Measurements from ENCODE around the gene FNBP1.
A peak's percentile ranks its signal among the peaks of the same experiment; 100 is the strongest.

Gene FNBP1

GRCh38 chr9:129863059-129863690 lies 179.8 kb downstream of the FNBP1 start:
- peak in 2 of 3 experiments; percentile 49 to 54 for DNase-seq (ENCODE audit: low read depth in 2 of 3, low spot score in 2 of 3)

GRCh38 chr9:129861447-129861827 lies 181.6 kb downstream of the FNBP1 start:
- DNase-seq (ENCODE audit: low read depth in 2 of 3, low spot score in 2 of 3) = no peak

DNA sequence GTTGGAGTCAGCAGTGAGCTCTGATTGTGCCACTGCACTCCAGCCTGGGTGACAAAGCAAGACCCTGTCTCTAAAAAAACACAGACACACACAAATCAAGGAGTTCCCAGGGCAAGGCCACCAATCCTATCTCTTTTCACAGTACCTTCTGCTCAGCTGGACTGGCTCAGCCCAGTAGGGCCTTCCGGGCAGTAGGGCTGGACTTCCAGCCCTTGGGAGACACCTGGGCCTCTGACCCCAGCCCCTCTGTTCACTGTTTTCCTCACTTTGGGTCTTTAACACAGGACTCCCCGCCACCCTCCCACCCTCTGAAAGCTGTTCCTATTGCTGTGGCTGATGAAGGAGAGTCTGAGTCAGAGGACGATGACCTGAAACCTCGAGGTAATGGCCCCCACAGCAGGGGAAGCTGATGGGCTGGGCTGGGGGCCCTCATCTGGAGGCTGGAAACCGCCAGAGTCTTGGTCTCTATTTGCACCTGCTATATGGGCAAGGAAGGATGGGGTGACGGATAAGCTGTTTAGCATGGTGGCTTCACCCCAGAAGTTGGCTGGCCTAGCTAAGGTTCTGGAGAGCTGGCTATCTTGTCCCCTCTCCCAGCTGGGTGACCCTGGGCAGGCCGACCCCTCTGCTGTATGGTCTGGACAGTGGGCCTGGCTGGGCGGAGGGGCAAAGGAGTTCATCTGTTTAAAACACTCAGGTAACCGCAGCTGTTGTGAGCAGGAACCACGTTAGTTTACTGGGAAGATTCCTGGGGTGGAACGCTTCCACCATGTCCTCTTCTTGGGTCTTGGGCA lies 182.1 kb downstream of the FNBP1 start:
- DNase-seq (ENCODE audit: low read depth in 2 of 3, low spot score in 2 of 3) = no peak

- no peak for DNase-seq (ENCODE audit: low read depth in 2 of 3, low spot score in 2 of 3)
Measured at GRCh38 chr9:129858167-129858962, 184.6 kb downstream of the FNBP1 start.

- no peak for DNase-seq (ENCODE audit: low read depth in 2 of 3, low spot score in 2 of 3)
Measured at GRCh38 chr9:129857207-129857606, 185.8 kb downstream of the FNBP1 start.

- DNase-seq (ENCODE audit: low read depth in 2 of 3, low spot score in 2 of 3) = no peak
Measured at GRCh38 chr9:129854588-129855110, 188.3 kb downstream of the FNBP1 start.

- no peak for DNase-seq (ENCODE audit: low read depth in 2 of 3, low spot score in 2 of 3)
Measured at GRCh38 chr9:129853614-129854013, 189.4 kb downstream of the FNBP1 start.

DNA sequence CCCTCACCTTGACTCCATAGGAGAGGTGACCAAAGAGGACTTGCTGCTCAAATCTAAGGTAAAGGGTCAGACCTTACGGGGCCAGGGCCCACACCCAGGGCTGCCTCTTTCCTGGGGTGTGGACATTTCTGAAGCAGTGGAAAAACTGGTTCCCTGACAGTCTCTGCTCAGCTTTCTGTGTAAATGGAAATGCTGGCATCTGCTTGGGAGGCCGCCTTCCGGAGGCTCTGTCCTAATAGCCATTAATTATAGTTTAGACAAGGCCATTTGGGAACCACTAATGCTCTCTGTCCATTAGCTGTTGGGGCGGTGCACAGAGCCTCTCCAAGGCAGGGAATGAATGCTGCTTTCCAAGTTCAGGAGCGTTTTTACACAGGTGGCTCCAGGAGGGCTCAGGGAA lies 190.4 kb downstream of the FNBP1 start:
- no peak for DNase-seq (ENCODE audit: low read depth in 2 of 3, low spot score in 2 of 3)

GRCh38 chr9:129851821-129852220 lies 191.2 kb downstream of the FNBP1 start:
- no peak for DNase-seq (ENCODE audit: low read depth in 2 of 3, low spot score in 2 of 3)

DNA sequence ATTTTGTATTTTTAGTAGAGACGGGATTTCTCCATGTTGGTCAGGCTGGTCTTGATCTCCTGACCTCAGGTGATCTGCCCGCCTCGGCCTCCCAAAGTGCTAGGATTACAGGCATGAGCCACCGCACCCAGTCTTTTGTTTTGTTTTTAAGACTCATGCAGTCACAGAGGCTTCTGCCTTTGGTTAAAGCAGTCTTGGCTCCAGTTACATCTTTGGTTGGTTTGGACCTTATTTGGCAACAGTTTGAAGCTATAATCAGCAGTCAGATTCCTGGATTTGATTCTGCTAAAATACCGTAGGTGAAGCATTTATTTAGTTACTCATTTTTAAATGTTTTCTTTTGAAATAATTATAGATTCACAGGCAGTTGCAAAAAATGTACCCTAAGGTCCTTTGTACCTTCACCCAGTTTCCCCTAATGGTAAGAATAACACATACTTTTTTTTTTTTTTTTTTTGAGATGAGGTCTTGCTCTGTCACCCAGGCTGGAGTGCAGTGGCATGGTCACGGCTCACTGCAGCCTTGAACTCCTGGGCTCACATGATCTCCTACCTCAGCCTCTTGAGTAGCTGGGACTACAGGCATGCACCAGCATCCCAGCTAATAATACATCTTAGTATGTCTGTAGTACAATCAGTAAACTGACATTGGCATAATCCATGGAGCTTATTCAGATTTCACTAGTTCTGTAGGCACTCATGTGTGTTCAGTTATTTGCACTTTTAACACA lies 192.0 kb downstream of the FNBP1 start:
- no peak for DNase-seq (ENCODE audit: low read depth in 2 of 3, low spot score in 2 of 3)

DNA sequence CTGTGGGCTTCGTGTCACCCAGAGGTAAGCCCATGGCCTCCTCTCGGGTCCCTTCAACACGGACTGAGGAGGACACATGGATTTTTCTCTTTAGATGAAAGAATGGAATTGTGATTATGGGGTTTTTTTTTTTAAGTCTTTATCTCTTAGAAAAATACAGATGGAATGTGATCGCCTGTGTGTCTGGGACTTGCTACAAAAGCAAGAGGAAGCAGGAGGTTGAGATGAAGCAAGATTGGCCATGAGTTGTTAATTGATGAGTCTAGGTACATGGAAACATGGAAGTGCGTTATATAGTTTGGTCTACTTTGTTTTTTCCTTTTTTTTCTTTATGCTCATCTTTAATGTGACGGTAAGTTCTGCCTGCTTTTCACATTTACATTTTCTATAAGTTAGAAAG lies 193.1 kb downstream of the FNBP1 start:
- no peak for DNase-seq (ENCODE audit: low read depth in 2 of 3, low spot score in 2 of 3)

DNA sequence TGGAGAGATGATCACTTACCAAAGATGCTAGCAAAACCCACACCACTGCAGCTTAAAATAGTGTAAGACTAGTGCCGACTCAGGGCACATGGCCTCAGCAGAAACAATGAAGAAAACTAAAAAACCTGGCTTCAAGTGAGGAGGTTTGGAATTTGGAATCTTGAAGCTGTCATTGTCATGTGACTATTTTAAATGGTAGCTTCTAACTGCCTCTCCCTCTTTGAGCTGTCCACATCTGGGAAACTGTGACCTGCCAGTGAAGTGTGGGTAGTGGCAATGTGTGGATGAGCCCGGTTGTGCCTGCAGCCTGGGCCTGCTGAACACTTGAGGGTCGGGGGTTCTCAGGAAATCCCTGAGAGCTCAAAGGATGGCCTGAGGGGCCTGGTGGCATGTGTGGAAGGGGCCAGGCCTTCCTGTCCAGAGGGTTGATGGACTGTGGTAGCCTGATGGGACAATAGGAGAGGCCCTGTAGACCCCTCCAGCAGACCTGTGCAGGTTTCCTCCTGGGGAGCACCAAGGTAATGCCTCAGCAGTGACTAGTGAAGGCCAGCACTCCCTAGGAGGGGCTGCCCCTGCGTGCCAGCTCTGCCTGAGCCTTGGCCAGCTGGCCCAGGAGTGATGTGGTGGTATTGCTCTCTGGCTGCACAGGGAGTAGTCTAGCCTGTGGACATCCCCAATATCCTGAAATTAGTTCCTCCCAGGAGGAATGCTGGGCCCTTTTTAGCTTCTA lies 194.1 kb downstream of the FNBP1 start:
- no peak for DNase-seq (ENCODE audit: low read depth in 2 of 3, low spot score in 2 of 3)

- DNase-seq (ENCODE audit: low read depth in 2 of 3, low spot score in 2 of 3) = no peak
Measured at GRCh38 chr9:129845373-129845772, 197.6 kb downstream of the FNBP1 start.

DNA sequence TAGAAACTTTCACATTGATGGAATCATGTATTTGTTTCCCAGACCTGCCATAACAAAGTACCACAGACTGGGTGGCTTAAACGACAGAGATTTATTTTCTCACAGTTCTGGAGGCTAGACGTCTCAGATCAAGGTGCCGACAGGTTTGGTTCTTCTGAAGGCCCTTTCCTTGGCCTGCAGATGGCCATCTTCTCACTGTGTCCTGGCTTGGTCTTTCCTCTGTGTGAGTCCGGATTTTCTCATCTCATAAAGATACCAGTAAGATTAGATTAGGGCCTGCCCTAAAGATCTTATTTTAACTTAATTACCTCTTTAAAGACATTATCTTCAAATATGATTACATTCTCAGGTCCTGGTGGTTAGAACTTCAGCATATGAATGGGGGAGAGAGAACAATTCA lies 201.9 kb downstream of the FNBP1 start:
- DNase-seq (ENCODE audit: low read depth in 2 of 3, low spot score in 2 of 3) = no peak

- DNase-seq (ENCODE audit: low read depth in 2 of 3, low spot score in 2 of 3) = no peak
Measured at GRCh38 chr9:129840034-129840433, 203.0 kb downstream of the FNBP1 start.

DNA sequence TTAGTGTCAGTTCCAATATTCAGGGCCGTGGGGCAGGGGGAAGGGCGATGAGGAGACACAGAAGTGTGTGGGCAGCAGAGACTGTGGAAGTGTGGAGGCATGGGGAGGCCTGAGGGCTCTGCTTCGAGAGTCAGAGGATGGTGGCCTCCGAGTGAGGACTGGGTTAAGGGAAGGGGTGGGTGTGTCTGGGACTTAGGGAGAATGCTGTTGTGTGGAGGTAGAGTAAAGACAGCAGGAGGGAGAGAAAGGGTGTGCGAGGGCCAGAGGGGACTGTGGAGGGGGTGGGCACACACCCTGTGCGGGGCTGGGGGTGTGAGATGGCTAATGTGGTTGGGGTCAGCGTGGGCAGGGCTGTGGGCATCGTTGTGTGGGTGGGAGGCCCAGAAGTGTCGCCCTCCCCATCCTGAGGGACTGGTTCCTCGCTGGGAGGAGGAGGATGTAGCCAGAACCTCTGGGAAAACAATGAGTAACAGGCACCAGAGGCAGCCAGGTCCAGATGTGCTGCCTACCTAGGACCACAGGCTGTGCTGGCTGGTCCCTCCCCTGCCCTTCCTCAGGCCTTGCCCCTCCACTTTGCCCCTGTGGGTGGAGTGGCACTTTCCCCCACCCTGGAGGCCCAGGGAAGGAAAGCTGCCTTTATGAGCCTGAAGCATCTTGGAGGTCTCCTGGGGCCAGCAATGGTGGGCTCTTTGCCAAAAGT lies 203.5 kb downstream of the FNBP1 start:
- DNase-seq (ENCODE audit: low read depth in 2 of 3, low spot score in 2 of 3) = no peak

DNA sequence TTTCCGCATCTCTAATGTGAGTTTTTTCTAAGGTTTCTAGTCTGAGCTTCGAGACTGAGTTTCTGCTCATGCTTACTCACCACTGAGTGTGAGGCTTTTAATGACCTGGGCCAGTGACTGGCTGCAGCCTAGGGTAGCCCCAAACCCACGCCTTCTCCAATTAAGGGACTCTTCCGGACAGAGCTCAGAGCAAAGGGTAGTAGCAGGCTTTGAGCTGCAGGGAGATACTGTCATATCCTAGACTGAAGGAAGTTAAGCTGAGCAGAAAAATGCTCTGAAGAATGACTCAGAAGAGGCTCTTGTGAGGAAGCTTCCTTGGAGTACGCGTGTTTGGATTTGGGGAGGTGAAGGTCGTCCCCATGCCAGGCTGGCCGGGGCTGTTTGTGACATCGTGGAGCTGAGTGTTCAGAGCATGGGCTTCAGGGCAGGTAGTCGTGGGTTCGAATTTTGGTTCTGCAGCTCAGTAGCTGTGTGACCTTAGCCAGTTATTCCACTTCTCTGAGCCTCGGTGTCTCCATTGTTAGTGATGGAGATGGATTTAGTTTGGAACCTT lies 204.2 kb downstream of the FNBP1 start:
- no peak for DNase-seq (ENCODE audit: low read depth in 2 of 3, low spot score in 2 of 3)

Data from activated CD8-positive, alpha-beta memory T cell treated with anti-CD3 and anti-CD28 coated beads for 48 hours (primary cell).